Measurements from ENCODE around the gene ANXA2R.
"Not testable (repeated sequence)": the region's sequence is repeated elsewhere in the genome, so short reads cannot be mapped to it uniquely, and the experiment has no call there.

The ANXA2R gene, protein sequence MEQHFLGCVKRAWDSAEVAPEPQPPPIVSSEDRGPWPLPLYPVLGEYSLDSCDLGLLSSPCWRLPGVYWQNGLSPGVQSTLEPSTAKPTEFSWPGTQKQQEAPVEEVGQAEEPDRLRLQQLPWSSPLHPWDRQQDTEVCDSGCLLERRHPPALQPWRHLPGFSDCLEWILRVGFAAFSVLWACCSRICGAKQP

DNA sequence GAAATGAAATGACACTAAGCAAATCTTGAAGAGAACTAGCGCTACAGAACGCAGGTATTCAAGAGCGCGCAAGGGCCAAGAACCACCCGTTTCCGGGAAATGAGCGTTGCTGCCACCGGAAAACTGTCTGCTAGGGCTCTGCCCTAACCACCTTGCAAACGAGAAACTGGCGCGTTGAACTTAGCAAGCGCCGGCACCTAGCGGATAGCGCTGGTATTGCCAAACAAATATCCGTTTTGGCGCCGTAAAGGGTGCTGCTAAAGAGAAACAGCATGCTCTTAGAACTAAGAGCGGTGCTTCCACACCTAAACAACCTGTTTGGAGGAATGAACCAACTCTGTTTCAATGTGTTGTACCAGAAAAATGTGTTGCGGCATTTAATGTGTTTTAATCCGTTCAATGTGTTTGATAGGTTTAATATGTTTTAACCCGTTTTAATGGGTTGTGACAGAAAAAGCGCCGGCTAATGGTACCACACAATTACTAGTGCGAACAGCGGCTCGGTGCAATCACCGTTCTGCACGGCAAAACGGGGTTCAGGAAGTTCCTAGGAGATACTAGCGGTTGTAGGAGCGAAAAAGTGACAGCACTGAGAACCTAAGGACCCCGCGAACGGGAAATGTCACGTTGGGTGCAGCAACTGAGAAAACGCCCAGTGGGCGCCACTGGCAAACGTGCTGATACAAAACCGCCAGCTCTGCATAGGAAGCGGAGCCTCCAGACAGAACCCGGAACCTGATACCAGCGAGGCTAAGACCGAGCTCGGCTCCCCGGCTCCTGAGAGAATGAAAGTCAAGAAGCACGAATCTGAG is at the start of gene ANXA2R:
ANXA2R (minus strand) TSS at position 33 of the 812 bp plus-strand sequence. CDS start 273 bp downstream, outside the sequence.
- DNase-seq (ENCODE audit: low read depth in 2 of 2) = peak; percentile 88 to 90

DNA sequence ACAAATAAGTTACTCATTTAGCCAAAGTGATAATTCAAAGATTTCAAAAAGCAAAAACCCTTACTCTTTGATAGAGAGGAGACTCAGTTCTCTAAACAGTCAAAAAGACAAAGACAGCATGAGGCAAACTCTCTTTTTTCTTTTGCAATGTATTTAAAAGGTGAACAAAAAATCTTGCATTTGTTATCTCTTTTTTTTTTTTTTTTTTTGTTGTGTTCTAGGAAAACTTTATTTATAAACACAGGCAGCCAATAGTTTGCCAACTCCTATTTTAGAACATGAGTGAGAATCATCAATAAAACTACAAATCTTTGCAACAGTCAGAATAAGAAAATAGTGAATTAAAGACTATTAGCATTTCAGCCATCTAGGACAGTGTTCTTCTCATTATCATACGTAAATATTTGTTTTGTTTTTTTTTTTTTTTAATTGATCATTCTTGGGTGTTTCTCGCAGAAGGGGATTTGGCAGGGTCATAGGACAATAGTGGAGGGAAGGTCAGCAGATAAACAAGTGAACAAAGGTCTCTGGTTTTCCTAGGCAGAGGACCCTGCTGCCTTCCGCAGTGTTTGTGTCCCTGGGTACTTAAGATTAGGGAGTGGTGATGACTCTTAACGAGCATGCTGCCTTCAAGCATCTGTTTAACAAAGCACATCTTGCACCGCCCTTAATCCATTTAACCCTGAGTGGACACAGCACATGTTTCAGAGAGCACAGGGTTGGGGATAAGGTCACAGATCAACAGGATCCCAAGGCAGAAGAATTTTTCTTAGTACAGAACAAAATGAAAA is 46.2 kb upstream of the ANXA2R start:
- not testable (repeated sequence) for DNase-seq (ENCODE audit: low read depth in 2 of 2)

DNA sequence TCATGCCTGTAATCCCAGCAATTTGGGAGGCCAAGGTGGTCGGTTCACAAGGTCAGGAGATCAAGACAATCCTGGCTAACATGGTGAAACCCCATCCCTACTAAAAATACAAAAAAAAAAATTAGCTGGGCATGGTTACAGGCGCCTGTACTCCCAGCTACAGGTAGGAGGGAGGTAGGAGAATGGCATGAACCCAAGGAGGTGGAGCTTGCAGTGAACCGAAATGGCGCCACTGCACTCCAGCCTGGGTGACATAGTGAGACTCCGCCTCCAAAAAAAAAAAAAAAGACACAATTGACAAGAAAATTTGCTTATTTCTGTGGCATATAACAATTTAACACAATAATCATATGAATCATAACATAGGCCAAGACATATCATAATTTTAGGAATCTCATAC is 45.3 kb upstream of the ANXA2R start:
- no peak for DNase-seq (ENCODE audit: low read depth in 2 of 2)

DNA sequence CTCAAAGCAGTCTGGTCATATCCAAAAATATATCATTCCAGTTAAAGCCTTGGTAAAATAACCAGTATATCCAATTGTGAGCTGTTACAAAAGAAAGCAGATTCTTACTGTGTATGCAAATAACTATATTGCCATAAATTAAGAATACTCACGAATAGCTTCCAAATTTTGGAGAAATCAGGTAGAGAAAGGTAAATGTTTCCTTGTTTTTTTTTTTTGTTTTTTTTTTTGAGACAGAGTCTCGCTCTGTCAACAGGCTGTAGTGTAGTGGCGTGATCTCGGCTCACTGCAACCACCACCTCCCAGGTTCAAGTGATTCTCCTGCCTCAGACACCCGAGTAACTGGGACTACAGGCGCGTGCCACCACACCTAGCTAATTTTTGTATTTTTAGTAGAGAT is 44.3 kb upstream of the ANXA2R start:
- DNase-seq (ENCODE audit: low read depth in 2 of 2) = not testable (repeated sequence)

DNA sequence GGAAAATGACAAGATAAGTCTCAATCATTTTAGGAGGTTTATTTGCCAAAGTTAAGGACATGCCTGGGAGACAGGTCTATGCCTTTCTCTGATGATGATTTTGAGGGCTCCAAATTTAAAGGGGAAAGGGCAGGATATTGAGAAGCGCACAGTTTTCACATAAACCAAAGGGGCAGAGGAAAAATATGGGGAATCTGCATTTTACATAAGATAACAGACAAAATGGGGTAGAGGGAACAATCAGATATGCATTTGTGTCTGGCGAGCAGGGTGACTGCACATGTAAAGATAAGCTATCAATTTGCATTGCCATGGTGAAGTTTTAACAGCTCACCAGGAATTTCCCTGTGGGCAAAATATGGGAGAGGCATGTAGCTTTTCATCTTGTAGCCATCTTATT is 41.2 kb upstream of the ANXA2R start:
- not testable (repeated sequence) for DNase-seq (ENCODE audit: low read depth in 2 of 2)

DNA sequence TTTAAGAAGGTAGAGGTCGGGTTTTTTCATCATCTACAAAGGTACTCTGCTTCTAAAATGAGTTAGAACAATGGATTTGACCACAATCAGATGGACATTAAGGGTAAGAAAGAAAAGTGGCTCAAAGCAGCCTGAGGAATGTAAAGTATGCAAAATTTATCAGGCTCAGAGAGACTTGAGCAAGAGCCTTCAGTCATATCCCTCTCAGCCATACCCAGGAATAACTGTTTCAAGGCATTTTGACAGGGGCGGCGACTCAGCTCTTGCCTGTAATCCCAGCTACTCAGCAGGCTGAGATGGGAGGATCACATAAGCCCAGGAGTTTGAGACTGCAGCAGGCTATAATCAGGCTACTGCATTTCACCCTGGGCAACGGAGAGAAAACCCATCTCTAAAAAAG is 38.8 kb upstream of the ANXA2R start:
- DNase-seq (ENCODE audit: low read depth in 2 of 2) = no peak

DNA sequence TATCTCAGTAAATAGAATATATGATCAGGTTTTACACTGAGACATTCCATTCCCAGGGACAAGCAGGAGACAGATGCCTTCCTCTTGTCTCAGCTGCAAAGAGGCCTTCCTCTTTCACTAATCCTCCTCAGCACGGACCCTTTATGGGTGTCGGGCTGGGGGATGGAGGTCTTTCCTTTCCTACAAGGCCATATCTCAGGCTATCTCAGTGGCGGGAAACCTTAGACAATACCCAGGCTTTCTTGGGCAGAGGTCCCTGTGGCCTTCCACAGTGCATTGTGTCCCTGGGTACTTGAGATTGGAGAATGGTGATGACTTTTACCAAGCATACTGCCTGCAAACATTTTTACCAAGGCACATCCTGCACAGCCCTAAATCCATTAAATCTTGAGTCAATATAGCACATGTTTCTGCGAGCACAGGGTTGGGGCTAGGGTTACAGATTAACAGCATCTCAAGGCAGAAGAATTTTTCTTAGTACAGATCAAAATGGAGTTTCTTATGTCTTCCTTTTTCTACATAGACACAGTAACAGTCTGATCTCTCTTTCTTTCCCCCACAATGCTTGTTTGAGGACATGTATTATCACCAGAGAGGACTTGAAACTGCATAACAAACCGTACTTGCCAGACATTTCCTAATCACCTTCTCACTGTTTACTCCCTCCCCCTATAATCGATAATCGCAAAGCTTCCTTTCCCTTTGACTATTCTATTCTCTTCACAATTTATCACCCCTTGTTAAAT is 37.5 kb upstream of the ANXA2R start:
- DNase-seq (ENCODE audit: low read depth in 2 of 2) = not testable (repeated sequence)

DNA sequence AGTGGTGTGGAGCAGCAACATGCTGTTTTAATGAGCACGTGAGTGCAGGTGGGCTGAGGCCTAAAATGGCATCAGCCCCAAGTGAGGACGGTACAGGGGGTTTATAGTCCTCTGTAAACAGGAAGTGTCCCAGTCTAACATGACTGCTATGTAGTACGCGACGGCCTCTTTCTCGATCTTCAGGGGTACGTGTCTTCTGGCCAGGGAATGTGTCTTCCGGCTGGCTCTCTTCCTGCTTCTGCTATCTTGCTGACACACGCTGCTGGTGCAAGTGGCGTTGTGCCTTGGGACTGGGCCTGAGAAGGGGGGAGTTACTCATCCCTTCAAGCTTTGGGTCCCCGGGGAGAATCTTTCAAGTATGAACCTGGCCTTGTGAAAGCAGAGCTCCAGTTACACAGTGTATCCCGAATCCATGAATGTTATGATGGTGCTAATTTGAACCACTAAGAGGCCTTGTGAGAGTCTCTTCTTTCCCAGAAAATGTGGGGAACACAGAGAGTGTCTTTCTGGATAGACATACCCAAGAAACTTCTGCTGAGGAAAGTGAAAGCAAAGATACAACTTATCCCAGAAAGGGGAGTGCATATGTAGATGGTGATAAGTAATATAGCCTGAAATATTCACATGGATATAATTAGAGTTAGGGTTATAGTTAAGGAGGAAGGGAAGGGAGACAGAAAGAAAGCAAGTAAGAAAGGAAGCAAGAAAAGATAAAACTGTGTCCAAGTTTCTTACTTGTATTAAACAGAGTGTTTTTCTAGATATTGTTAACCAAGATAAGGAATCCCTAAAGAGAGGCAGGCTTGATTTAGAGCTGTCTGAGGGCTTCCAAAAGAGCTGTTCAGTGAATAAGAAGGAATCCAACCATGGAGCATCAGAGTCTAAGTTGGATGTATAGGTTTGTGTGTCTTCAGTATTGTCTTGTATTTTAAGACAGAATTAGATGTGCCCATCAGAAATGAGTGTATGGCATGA is 35.5 kb upstream of the ANXA2R start:
- DNase-seq (ENCODE audit: low read depth in 2 of 2) = no peak

DNA sequence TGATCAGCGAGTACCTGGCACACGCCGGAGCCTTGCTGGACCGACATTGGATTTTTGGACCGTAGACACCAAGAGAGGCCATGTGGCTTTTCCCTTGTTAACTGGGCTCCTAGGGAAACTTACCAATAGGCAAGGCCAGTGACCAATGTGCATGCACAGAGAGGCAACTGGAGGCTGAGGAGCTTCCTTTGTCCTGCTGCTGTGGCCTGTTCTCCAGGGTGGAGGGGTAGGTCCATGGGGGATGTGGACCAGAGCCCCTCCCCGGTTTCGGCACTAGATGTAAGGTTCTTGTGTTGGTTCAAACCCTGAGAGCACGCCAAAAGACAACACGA is 34.8 kb upstream of the ANXA2R start:
- no peak for DNase-seq (ENCODE audit: low read depth in 2 of 2)

DNA sequence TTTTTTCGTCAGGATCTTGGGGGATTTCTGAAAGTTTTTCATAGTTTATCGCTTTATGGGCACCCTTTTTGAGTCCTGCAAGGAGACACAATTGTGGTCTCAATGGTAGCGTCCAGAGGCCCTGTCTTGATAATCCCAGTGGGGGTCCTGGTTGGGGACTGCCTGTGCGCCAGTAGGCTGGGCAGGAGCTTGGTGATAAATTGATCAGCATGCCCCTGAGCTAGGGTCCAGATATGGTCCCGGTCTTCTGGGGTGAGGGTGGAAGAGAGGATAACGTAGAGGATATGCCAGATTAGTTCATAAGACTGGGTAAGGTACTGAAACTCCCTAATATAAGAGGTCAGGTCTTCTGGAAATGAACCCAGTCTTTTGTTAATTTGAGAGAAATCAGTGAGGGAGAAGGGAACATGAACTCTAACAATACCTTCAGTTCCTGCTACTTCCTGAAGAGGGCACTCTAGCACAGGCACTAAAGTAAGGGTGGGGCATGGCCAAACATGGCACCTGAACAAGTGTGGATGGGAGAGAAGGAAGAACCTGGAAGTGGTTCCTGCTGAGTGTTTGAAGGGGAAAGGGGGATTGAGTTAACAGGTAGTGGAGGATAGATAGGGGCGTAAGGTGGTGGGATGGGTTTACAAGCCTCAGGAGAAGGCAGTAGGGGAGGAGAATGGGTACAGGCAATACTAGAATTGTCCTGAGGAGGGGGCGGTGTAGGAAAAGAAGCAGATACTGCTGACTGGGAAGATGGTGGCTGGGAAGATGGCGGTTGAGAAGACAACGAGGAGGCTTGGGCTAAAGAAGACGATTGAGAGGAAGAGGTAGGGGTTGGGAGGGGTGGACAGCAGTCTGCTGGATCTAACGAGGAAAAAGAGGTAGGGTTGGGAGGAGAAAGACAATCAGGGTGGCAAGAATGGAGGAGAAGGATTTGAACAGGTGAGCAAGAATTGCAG is 33.8 kb upstream of the ANXA2R start:
- DNase-seq (ENCODE audit: low read depth in 2 of 2) = no peak

DNA sequence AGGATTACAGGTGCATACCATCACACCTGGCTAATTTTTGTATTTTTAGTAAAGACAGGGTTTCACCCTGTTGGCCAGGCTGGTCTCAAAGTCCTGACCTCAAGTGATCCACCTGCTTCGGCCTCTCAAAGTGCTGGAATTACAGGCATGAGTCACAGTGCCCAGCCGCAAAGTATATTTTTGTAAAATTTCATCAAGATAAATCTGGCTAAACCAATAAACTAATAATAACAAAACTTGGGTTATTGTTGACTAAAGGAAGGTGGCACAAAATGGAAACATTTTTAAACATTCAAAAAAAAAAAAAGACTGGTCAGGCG is 29.2 kb upstream of the ANXA2R start:
- DNase-seq (ENCODE audit: low read depth in 2 of 2) = not testable (repeated sequence)

DNA sequence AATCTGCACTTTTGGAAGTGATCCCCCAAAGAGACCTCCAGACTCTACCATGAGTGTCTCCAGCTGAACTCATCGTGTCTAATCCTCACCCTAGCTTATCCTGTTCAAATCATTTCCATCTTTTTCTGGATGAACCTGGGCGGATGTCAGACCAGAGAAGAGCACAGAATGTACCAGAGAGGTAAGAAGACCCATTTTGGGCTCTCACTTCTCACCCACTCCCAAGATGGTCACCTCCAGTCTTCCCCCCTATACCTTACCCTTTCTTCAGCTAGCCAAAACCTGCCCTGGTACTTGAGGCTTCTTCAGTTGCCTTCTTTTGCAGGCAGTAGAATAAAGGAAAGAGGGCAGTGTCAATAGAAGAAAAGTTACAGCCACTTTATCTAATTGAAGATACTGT is 27.9 kb upstream of the ANXA2R start:
- no peak for DNase-seq (ENCODE audit: low read depth in 2 of 2)

DNA sequence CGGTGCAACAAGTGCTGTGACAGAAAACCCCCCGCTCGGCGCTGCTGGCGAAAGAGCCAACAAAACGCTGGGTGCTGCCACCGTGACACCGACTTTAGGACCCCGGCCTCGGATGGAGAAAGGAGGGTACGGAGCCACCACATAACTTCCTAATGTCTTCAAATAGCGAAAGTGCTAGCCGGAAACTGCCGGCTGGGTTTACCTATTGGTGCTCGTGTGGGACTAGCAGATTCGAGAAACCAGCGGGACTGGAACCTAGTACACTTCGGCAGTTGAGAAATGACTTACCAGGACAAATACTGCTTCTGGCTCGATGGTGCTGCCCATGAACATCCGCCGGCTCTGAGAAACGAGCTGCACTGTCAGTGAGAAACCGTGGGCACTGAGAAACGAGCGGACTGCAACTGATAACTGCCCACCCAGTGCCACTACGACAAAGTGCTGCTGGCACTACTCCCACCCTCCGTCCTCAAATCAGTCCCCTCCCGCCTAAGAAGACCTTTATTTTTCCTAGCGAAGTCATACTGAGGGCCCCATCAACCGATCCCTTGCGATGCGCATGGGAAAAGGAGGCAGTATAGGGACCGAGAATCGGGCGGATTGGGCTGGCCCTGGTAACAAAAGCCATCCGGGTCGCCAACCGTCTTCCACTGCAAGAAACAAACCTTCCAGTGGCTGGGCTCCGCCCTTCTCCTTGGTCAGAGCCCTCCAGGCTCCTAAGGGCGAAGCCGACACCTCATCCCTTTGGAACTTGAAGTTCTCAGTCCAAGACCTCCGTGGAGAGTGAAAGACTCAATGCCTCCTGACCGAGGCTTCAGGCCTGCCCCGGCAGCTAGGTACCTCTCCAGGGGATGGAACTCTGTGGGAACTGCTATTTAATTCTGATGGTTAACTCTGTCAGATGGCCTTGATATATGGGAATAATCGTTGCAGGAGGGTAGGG is 27.0 kb upstream of the ANXA2R start:
- peak; percentile 73 to 74 for DNase-seq (ENCODE audit: low read depth in 2 of 2)

DNA sequence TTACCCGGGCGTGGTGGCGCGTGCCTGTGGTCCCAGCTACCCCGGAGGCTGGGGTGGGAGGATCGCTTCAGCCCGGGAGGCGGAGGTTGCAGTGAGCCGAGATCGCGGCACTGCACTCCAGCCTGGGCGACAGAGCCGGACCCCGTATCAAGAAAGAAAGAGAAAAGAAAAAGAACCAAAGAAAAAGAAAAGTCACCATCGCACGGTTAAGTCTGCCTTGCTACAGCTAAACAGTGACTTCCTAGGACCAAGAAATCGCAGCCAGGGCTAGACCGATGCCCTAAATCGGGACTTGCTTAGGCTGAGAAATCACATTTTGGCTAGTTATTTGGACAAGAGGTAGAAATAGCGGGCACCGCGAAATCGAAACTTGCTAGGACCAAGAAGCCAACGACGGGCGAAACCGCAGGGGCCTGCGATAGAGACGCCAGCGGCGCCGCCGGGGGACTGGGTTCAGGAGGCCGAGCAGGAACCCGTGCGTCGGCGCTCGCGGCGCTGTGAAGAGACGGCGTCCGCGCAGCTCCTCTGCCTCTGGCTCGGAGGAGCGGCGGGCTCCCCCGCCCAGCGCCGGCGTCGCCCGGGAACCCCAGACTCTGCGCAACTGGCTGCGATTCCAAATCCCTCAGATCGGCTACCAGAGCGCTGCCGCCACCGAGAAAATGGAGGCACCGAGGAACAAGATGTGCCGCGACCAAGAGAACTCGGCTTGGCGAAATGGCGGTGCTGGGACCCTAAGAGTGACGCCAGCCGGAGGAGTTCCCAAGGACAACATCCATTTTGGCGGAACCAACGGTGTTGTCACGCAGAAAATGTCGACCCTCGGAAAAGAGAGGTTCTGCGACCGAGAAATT is 26.1 kb upstream of the ANXA2R start:
- DNase-seq (ENCODE audit: low read depth in 2 of 2) = peak; percentile 51 to 56

DNA sequence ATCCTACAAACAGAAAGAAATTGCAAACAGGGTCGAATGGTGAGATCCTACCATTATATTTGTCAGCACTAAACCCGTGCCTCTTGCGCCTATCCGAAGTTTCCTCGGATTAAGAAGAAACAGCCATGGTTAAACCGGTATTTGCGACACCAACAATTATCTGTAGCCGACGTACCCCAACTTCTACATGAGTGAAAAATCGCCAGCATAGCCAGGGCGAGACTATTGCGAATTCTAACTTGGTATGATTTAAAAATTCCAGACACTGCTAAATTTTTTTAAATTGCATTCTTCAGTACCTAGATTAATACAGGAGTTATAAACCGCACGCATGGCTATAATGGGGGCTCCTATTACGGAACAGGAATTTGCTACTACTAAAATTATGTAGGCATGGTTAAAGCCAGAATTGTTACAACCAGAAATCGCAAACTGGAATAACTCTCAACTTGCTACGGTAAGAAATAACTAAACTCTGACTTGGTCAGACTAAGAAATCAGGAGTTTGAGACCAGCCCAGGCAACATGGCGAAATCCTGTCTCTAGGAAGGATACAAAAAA is 25.3 kb upstream of the ANXA2R start:
- DNase-seq (ENCODE audit: low read depth in 2 of 2) = no peak

DNA sequence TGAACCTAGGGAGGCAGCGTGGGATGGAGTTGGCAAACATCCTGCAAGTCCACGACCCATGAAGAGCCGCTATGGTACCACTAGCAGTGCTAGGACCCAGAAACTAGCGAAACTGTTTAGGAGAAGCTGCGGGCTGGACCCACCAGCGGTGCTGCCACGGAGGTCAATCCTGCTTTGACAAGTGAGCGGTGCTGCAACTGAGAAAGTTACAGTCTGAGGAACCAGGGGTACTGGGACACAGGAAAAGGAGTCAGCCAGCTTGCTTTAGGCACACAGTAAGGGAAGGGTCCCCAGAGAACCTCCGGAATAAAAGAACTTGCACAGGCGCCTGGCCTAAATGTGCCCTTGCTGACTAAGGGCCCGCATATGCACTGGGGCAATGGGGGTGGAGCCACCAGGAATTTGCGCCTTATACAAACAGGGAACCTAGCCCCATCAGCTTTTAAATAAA is 23.6 kb upstream of the ANXA2R start:
- DNase-seq (ENCODE audit: low read depth in 2 of 2) = no peak

DNA sequence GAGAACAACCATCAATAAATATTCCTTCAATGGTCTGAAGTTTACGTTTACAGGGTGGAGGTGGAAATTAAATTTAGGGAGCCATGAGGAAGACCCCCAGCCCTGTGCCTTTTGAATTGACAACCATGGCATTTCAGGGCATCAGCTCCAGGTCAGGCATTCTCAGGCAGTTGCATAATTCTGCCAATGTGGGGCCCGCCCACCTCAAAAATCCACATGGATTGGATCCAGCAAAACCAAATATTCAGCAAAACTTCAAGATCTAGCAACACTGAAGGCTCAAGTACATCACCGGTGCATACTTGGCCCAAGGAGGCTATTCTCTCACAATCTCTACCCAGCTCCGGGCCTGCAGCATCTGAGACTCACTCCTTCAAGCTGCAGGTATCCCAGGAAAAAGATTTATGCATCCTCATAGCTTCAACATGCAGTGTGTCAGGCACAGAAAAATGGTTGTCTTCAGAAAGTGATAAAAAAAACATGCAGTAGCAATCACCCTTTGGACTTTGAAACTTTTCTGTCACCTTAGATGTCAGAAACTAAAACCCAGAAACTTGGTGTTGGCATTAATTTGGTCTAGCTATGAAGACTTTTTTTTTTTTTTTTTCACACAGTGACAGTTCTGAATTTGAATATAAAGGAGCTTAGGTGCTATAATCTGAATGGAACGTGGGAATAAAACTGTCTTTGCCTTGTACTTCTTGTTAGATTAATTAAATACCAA is 21.4 kb upstream of the ANXA2R start:
- DNase-seq (ENCODE audit: low read depth in 2 of 2) = no peak

All from stimulated activated CD8-positive, alpha-beta memory T cell treated with anti-CD3 and anti-CD28 coated beads, Interleukin-15, amount 100 ng/mL, for 48 hours (primary cell).